Liver (tissue), 9 donors: ENCODE results near the gene PIK3R5. TPM values are rescaled to one million over a fixed set of nuclear protein-coding genes. Genes with fewer than 3 reads are reported as not detected.

Experiments used
- DNase-seq: peaks from one replicate; pipeline ENCODE4 v3.0.0-alpha.2; 2017; ENCODE audit warnings: low spot score
- H3K27ac ChIP-seq, 2 donors: one replicate each; pipeline ENCODE4 v1.7.0; 2013; ENCODE audit warnings: inconsistent platforms in 2 of 2, low read length in 2 of 2, control low read depth in 1 of 2, low read depth in 1 of 2, mild to moderate bottlenecking in 1 of 2
- H3K27me3 ChIP-seq, 4 donors: one replicate each; pipeline versions ENCODE4 v1.6.1 to v1.7.0; 2013; ENCODE audit warnings: low read length in 3 of 4, inconsistent platforms in 1 of 4, mild to moderate bottlenecking in 1 of 4, moderate library complexity in 1 of 4; ENCODE audit not compliant: control insufficient read depth in 4 of 4, insufficient read depth in 4 of 4
- H3K36me3 ChIP-seq, 4 donors: one replicate each; pipeline versions ENCODE4 v1.6.1 to v1.7.0; 2013; ENCODE audit warnings: low read length in 3 of 4, mild to moderate bottlenecking in 3 of 4, low read depth in 1 of 4, moderate library complexity in 1 of 4; ENCODE audit not compliant: control insufficient read depth in 4 of 4, insufficient read depth in 3 of 4
- H3K4me1 ChIP-seq, 4 donors: one replicate each; pipeline versions ENCODE4 v1.6.1 to v1.7.0; 2013; ENCODE audit warnings: low read length in 3 of 4, mild to moderate bottlenecking in 3 of 4, moderate library complexity in 1 of 4; ENCODE audit not compliant: control insufficient read depth in 4 of 4, insufficient read depth in 4 of 4
- H3K4me3 ChIP-seq, 3 donors: one replicate each; pipeline versions ENCODE4 v1.6.1 to v1.7.0; 2013; ENCODE audit warnings: low read length in 3 of 3, control low read depth in 1 of 3, low read depth in 1 of 3, mild to moderate bottlenecking in 1 of 3
- H3K9ac ChIP-seq, 2 donors: one replicate each; pipeline ENCODE4 v1.7.0; 2013; ENCODE audit warnings: low read length in 2 of 2, mild to moderate bottlenecking in 2 of 2, moderate library complexity in 2 of 2, control low read depth in 1 of 2, low read depth in 1 of 2
- H3K9me3 ChIP-seq, 4 donors: one replicate each; pipeline versions ENCODE4 v1.6.1 to v1.7.0; 2013; ENCODE audit warnings: low read length in 3 of 4; ENCODE audit not compliant: control insufficient read depth in 4 of 4
- EGR1 ChIP-seq, 2 donors: IDR thresholded peaks; 2 replicates each; pipeline ENCODE4 v1.6.1; 2016 to 2018; ENCODE audit warnings: antibody characterized with exemption in 2 of 2, low read depth in 2 of 2
- FOXA2 ChIP-seq: IDR thresholded peaks from 2 replicates; pipeline ENCODE4 v1.6.1; 2016; ENCODE audit warnings: antibody characterized with exemption
- GABPA ChIP-seq, 2 donors: IDR thresholded peaks in 1 of 2; conservative IDR thresholded peaks in 1 of 2; 2 replicates each; pipeline ENCODE4 v1.6.1; 2016; ENCODE audit warnings: antibody characterized with exemption in 2 of 2, mild to moderate bottlenecking in 1 of 2, moderate library complexity in 1 of 2
- HNF4G ChIP-seq: IDR thresholded peaks from 2 replicates; pipeline ENCODE4 v1.6.1; 2016; ENCODE audit warnings: antibody characterized with exemption
- JUND ChIP-seq, 2 donors: IDR thresholded peaks; 2 replicates each; pipeline ENCODE4 v1.6.1; 2016; ENCODE audit warnings: antibody characterized with exemption in 2 of 2
- NR2F2 ChIP-seq: IDR thresholded peaks from 2 replicates; pipeline ENCODE4 v1.6.1; 2016; ENCODE audit warnings: antibody characterized with exemption
- RAD21 ChIP-seq, 2 donors: IDR thresholded peaks; 2 replicates each; pipeline ENCODE4 v1.6.1; 2016; ENCODE audit warnings: antibody characterized with exemption in 2 of 2, mild to moderate bottlenecking in 2 of 2
- REST ChIP-seq: IDR thresholded peaks from 2 replicates; pipeline ENCODE4 v1.6.1; 2016; ENCODE audit warnings: antibody characterized with exemption, mild to moderate bottlenecking
- SP1 ChIP-seq: IDR thresholded peaks from 2 replicates; pipeline ENCODE4 v1.6.1; 2018; ENCODE audit warnings: antibody characterized with exemption, mild to moderate bottlenecking
- WGBS: extraction: QIAGEN DNeasy Blood & Tissue Kit; methylation state at CpG from one replicate; pipeline ENCODE4 v1.1.7; 2013; 5-methylcytosine and 5-hydroxymethylcytosine counted together
- polyA plus RNA-seq, 2 donors: library from polyadenylated mRNA; stranded (reverse) in 1 of 2; unstranded in 1 of 2; fragments of 200-250 nt in 1 of 2; fragments of >200 nt in 1 of 2; fragmentation: Nextera tagmentation in 1 of 2; extraction: Ambion mirVana in 1 of 2; gene quantifications; one replicate each; pipeline versions ENCODE4 v1.2.1 to v1.2.3, GENCODE V29; 2013 to 2015
- total RNA-seq, 2 donors: library from RNA; depleted of rRNA; stranded (reverse); fragments of >200 nt; gene quantifications; one replicate each; pipeline ENCODE4 v1.2.3, GENCODE V29; 2014
- TF ChIP-seq, protein P1 (sequence below): fragments of 150-350 bp; IDR thresholded peaks from 2 replicates; pipeline ENCODE4 v1.5.1; 2017; ENCODE audit warnings: improper control_type of control experiment, low read depth, low read length; ENCODE audit not compliant: missing input control
- donor health status: healthy.
- donor health status: healthy.
- donor health status: healthy.
- donor health status: healthy.
- donor health status: healthy.

PIK3R5 gene
- total and polyA plus RNA-seq, 4 donors, result 0.93 to 7.8 (median 2.6) TPM

- Histone ChIP-seq H3K4me3 (no peak overlapping the region), H3K9ac (no peak overlapping the region), H3K27ac (no peak overlapping the region), H3K36me3 (peaks cover 0 to 3% (median 0%) of the 10 kb centered on the region in 4 donors), H3K9me3 (no peaks in the 10 kb centered on the region), H3K27me3 (peaks cover 0 to 2% (median 0%) of the 10 kb centered on the region in 4 donors), H3K4me1 (no peaks in the 10 kb centered on the region)
- DNase-seq, result no peak
- 88% methylated on average over 12 of the region's 12 CpGs for WGBS
- TF ChIP-seq EGR1 (IDR thresholded peaks at IDR 0.05; ENCODE audit: low read depth in 2 of 2), result no peak
- no peak for TF ChIP-seq GABPA (IDR thresholded peaks at IDR 0.05 in 1 of 2, conservative IDR thresholded peaks at IDR 0.05 in 1 of 2)
- TF ChIP-seq, protein P1, sequence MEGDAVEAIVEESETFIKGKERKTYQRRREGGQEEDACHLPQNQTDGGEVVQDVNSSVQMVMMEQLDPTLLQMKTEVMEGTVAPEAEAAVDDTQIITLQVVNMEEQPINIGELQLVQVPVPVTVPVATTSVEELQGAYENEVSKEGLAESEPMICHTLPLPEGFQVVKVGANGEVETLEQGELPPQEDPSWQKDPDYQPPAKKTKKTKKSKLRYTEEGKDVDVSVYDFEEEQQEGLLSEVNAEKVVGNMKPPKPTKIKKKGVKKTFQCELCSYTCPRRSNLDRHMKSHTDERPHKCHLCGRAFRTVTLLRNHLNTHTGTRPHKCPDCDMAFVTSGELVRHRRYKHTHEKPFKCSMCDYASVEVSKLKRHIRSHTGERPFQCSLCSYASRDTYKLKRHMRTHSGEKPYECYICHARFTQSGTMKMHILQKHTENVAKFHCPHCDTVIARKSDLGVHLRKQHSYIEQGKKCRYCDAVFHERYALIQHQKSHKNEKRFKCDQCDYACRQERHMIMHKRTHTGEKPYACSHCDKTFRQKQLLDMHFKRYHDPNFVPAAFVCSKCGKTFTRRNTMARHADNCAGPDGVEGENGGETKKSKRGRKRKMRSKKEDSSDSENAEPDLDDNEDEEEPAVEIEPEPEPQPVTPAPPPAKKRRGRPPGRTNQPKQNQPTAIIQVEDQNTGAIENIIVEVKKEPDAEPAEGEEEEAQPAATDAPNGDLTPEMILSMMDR, result no peak
- no peak for TF ChIP-seq SP1
- no peak for TF ChIP-seq REST
Measured at GRCh38 chr17:8890671-8891070, 74.8 kb downstream of the PIK3R5 start.

DNA sequence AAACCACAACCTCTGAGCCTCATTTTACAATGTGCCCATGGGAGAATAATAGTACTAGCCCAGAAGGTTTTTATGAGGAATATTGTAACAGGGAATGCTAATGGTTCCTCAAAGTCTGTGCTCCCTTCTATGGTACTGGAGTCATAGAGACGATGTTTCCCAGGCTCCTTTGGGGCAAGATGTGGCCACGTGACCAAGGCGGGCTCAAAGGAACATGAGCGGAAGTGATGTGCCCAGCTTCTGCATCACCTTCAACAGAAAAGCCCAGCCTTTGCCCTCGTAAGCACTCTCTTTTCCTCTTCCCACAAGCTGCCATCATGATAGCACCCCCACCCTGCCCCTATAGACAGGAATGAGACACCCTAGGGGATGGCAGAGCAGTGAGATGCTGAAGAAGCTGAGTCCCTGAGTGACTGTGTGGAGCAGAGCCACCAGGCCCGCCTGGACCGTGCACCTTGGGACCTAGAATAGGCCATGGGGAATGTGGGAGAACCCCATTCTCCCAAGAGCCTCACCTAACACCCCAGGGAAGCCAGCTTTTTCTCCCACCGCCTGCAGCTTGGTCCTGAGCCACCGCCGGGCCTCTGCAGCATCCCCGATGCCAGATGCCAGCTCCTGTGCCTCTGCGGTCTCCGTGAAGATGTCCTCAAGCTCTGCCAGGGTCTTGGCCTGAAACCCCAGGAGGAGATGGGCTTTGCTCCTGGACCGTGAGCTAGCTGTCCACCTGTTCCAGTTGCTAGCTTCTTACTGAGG, 75.9 kb downstream of the PIK3R5 start:
- Histone ChIP-seq H3K27ac (no peak overlapping the region), H3K4me3 (no peak overlapping the region), H3K27me3 (peaks cover 0 to 2% (median 0%) of the 10 kb centered on the region in 4 donors), H3K4me1 (no peaks in the 10 kb centered on the region), H3K36me3 (peaks cover 0 to 3% (median 0%) of the 10 kb centered on the region in 4 donors), H3K9ac (no peak overlapping the region), H3K9me3 (no peaks in the 10 kb centered on the region)
- no peak for TF ChIP-seq RAD21 (IDR thresholded peaks at IDR 0.05)
- TF ChIP-seq FOXA2, result no peak
- TF ChIP-seq HNF4G, result no peak
- no peak for TF ChIP-seq EGR1 (IDR thresholded peaks at IDR 0.05; ENCODE audit: low read depth in 2 of 2)
- no peak for TF ChIP-seq NR2F2
- TF ChIP-seq SP1, result no peak
- TF ChIP-seq, protein P1, result no peak
- TF ChIP-seq JUND (IDR thresholded peaks at IDR 0.05), result no peak
- DNase-seq, result no peak
- WGBS, result 96% methylated on average over 14 of the region's 14 CpGs
